K562 (cell line): ENCODE results near the gene SMC5. TPM values are rescaled to one million over a fixed set of nuclear protein-coding genes. Genes with fewer than 3 reads are reported as not detected.
A peak's percentile ranks its signal among the peaks of the same experiment; 100 is the strongest.

Source experiments
- ATAC-seq: fragments of 200-7000 bp; cut with Tn5 transposase; 3 replicates; pipeline ENCODE4 v1.9.1; 2020; ENCODE audit warnings: moderate library complexity
- BruUV-seq: library from RNA; stranded (reverse); fragments of 400-500 nt; replicated peaks from 2 replicates; lab custom pipeline; 2021; lab: Mats Ljungman, UMichigan
- CTCF ChIA-PET: fragments of 300-600 bp; formaldehyde crosslinking; extraction: SDS; loops from one replicate; lab custom pipeline; 2021; ENCODE audit warnings: low intra/inter-chr PET ratio; lab: Yijun Ruan, JAX
- POLR2A ChIA-PET: fragments of 300-600, 350-650 bp; sonication (Branson Sonifier 250); formaldehyde crosslinking; extraction: SDS; loops from one replicate; lab custom pipeline; 2021; ENCODE audit warnings: antibody characterized with exemption, inconsistent platforms; lab: Yijun Ruan, JAX
- DNase-seq, 4 experiments: peaks; one replicate each; pipeline versions ENCODE4 v3.0.0 to v3.0.0-alpha.2; 2011 to 2018; ENCODE audit warnings: low spot score in 3 of 4, mixed read lengths in 3 of 4; ENCODE audit errors: extremely low read depth in 1 of 4
- FAIRE-seq: peaks from 2 replicates; lab custom pipeline; 2011; peaks lifted over from hg19 to GRCh38; lab: Jason Lieb, UNC
- H2AFZ ChIP-seq: 2 replicates; pipeline ENCODE4 v1.6.0; 2011; ENCODE audit warnings: low read depth, low read length, control low read depth, inconsistent platforms
- H3K27ac ChIP-seq: fragments of 200-600 bp; 3 replicates; pipeline ENCODE4 v1.8.0; 2011; ENCODE audit warnings: low read depth, mild to moderate bottlenecking, control low read depth, inconsistent platforms, low read length, moderate library complexity, mixed read lengths; ENCODE audit errors: extremely low read depth
- H3K27me3 ChIP-seq, 2 experiments: fragments of 300-600 bp in 1 of 2; 2 replicates in 1 of 2; 3 replicates in 1 of 2; pipeline versions ENCODE4 v1.6.0 to v1.8.0; 2011; ENCODE audit warnings: inconsistent platforms in 2 of 2, low read length in 2 of 2, mild to moderate bottlenecking in 1 of 2, mixed read lengths in 1 of 2, moderate library complexity in 1 of 2; ENCODE audit not compliant: control insufficient read depth in 2 of 2, insufficient read depth in 2 of 2
- H3K36me3 ChIP-seq: fragments of 300-600 bp; 3 replicates; pipeline ENCODE4 v1.8.0; 2011; ENCODE audit warnings: mild to moderate bottlenecking, low read length, inconsistent platforms; ENCODE audit not compliant: control insufficient read depth, insufficient read depth
- H3K4me1 ChIP-seq, 2 experiments: fragments of 200-600 bp in 1 of 2; replicated peaks in 1 of 2; 2 replicates in 1 of 2; 3 replicates in 1 of 2; pipeline versions ENCODE4 v1.5.1 to v1.8.0; 2011; ENCODE audit warnings: inconsistent platforms in 2 of 2, low read length in 2 of 2, mild to moderate bottlenecking in 1 of 2, mixed read lengths in 1 of 2, moderate library complexity in 1 of 2; ENCODE audit not compliant: control insufficient read depth in 2 of 2, insufficient read depth in 2 of 2
- H3K4me2 ChIP-seq: 2 replicates; pipeline ENCODE4 v1.6.1; 2011; ENCODE audit warnings: low read length, control low read depth, inconsistent platforms, mixed read lengths; ENCODE audit not compliant: insufficient read depth
- H3K4me3 ChIP-seq: fragments of 200-600 bp; sonication (generic), shearing (Covaris generic); 2 replicates; pipeline ENCODE4 v1.5.1; 2016; ENCODE audit warnings: control low read depth, inconsistent platforms
- H3K79me2 ChIP-seq: fragments of 200-600 bp; 3 replicates; pipeline ENCODE4 v1.8.0; 2011; ENCODE audit warnings: low read length, inconsistent platforms; ENCODE audit not compliant: control insufficient read depth, insufficient read depth
- H3K9ac ChIP-seq, 2 experiments: 2 replicates each; pipeline versions ENCODE4 v1.6.0 to v1.6.1; 2011; ENCODE audit warnings: low read depth in 2 of 2, low read length in 2 of 2, control low read depth in 1 of 2, inconsistent platforms in 1 of 2, mild to moderate bottlenecking in 1 of 2, mixed read lengths in 1 of 2; ENCODE audit not compliant: insufficient read depth in 1 of 2
- H3K9me1 ChIP-seq: one replicate; pipeline ENCODE4 v1.6.0; 2011; ENCODE audit warnings: inconsistent platforms, mild to moderate bottlenecking, low read length, moderate library complexity; ENCODE audit not compliant: control insufficient read depth, insufficient read depth
- H3K9me3 ChIP-seq: replicated peaks from 2 replicates; pipeline ENCODE4 v1.5.1; 2011; ENCODE audit warnings: low read depth, low read length, inconsistent platforms; ENCODE audit not compliant: control insufficient read depth, insufficient read depth
- H4K20me1 ChIP-seq: replicated peaks from 2 replicates; pipeline ENCODE4 v1.6.1; 2011; ENCODE audit warnings: low read length, inconsistent platforms, mixed read lengths; ENCODE audit not compliant: control insufficient read depth, insufficient read depth
- DACH1 ChIP-seq: fragments of 450-650 bp; IDR thresholded peaks from 2 replicates; pipeline ENCODE4 v1.6.1; 2018; ENCODE audit not compliant: partially characterized antibody
- NRF1 ChIP-seq, 2 experiments: fragments of 450-650 bp; IDR thresholded peaks in 1 of 2; conservative IDR thresholded peaks in 1 of 2; 2 replicates each; pipeline ENCODE4 v1.6.1; 2014; ENCODE audit warnings: mild to moderate bottlenecking in 2 of 2
- RCOR1 ChIP-seq, 2 experiments: IDR thresholded peaks; 2 replicates each; pipeline ENCODE4 v1.6.1; 2012; ENCODE audit warnings: low read depth in 2 of 2, low read length in 2 of 2, borderline replicate concordance in 1 of 2, improper control_type of control experiment in 1 of 2
- ZBTB40 ChIP-seq, 2 experiments: fragments of 450-650 bp in 1 of 2; sonication (generic) in 1 of 2; formaldehyde crosslinking in 1 of 2; IDR thresholded peaks; 2 replicates each; pipeline versions ENCODE4 v1.7.1 to v1.9.0; 2016 to 2022; ENCODE audit warnings: inconsistent platforms in 1 of 2, mild to moderate bottlenecking in 1 of 2, missing genetic modification reagents in 1 of 2
- WGBS: fragments of 100-300 bp; shearing (Covaris generic); methylation state at CpG from one replicate; pipeline ENCODE4 v1.1.6; 2016; ENCODE audit warnings: low coverage, mixed read lengths; ENCODE audit not compliant: insufficient coverage; ENCODE audit errors: missing lambda C conversion rate; 5-methylcytosine and 5-hydroxymethylcytosine counted together
- in situ Hi-C: fragments of 300-500 bp; cut with MboI; formaldehyde crosslinking; loops from 4 replicates; pipeline ENCODE4 v1.15.0; 2018; ENCODE audit warnings: inconsistent platforms, mixed read lengths
- intact Hi-C: fragments of 100-400 bp; cut with micrococcal nuclease; formaldehyde crosslinking; loops from 2 replicates; pipeline ENCODE4 v1.14.2; 2022
- polyA plus RNA-seq, 8 experiments: library from polyadenylated mRNA; depleted of rRNA in 4 of 8; stranded (reverse) in 5 of 8; unstranded in 3 of 8; fragments of >200 nt; fragmentation: Nextera tagmentation in 2 of 8; fragmentation: Illumina TruSeq in 1 of 8; extraction: Ambion mirVana in 2 of 8; extraction: Trizol in 1 of 8; gene quantifications; 2 replicates each; pipeline versions ENCODE4 v1.2.1 to v1.2.3, GENCODE V29; 2011 to 2014; ENCODE audit warnings: inconsistent platforms in 1 of 8, missing spikeins in 1 of 8
- total RNA-seq, 7 experiments: library from RNA; depleted of rRNA in 6 of 7; stranded (reverse); fragments of >200 nt in 6 of 7; fragmentation: Illumina TruSeq in 2 of 7; extraction: Trizol in 2 of 7; gene quantifications; 2 replicates each; pipeline versions ENCODE4 v1.2.1 to v1.2.3, GENCODE V29; 2011 to 2021; ENCODE audit warnings: low replicate concordance in 1 of 7

The SMC5 gene
- total and polyA plus RNA-seq, 9 of the 15 experiments (the other 6 are each of a cell fraction or from before 2014, with no cell fraction given): 3.5 to 43.2 (median 21.4) TPM

GRCh38 chr9:70403618-70404025 lies 144.8 kb downstream of the SMC5 start:
- CTCF ChIA-PET: no interaction called here
- BruUV-seq: no TSS peak
- in situ Hi-C loops: no loop called here

More at GRCh38 chr9:70403618-70404025, 144.8 kb downstream of the SMC5 start:
- WGBS: 58% methylated on average over 4 of the region's 4 CpGs
- intact Hi-C loops: no loop called here
- H3K36me3 ChIP-seq: no peaks in the 10 kb centered on the region
- H3K79me2 ChIP-seq: peaks cover 89% of the 10 kb centered on the region
- H2AFZ ChIP-seq: no peak overlapping the region
- ATAC-seq (no peak), FAIRE-seq (no peak), DNase-seq (no peak)
- H3K4me1 ChIP-seq: peaks cover 19 to 46% of the 10 kb centered on the region in 2 experiments; a peak in 4 of 5 replicates
- POLR2A ChIA-PET: interaction anchor here (0.7 to 1.6 kb wide), 6 partner anchors 8 to 1558 kb away, joined by 3 to 5 read pairs (median 4); no protein-coding TSS in a partner anchor
- no peak overlapping the region for H3K4me3 ChIP-seq
- H3K4me2 ChIP-seq: no peak overlapping the region
- peaks cover 10% of the 10 kb centered on the region; the same call in 1 of the 2 replicates for H4K20me1 ChIP-seq
- H3K9ac ChIP-seq: peak overlapping the region in 1 of 2 experiments; percentile 50; a peak in 1 of 4 replicates
- TF ChIP-seq RCOR1 (IDR thresholded peaks at IDR 0.05; ENCODE audit: borderline replicate concordance in 1 of 2, low read depth in 2 of 2, low read length in 2 of 2): no peak
- peak; percentile 87 for TF ChIP-seq ZBTB40 (IDR thresholded peaks at IDR 0.05)
- TF ChIP-seq ZBTB40 (CRISPR knock-in tag; IDR thresholded peaks at IDR 0.05): peak; percentile 75
- TF ChIP-seq DACH1: no peak
- TF ChIP-seq NRF1 (conservative IDR thresholded peaks at IDR 0.05 in 1 of 2, IDR thresholded peaks at IDR 0.05 in 1 of 2): no peak
- H3K27me3 ChIP-seq: no peaks in the 10 kb centered on the region
- no peaks in the 10 kb centered on the region for H3K9me3 ChIP-seq
- no peak overlapping the region; the same call in 2 of the 3 replicates for H3K27ac ChIP-seq
- no peaks in the 10 kb centered on the region for H3K9me1 ChIP-seq
